T1000 (cell line): Measurements from ENCODE around the gene MEGF10.

ENCODE experiments used
- DNase-seq: peaks from one replicate; lab custom pipeline; 2025; ENCODE audit warnings: mixed read lengths; lab: John Stamatoyannopoulos, UW

Gene MEGF10

GRCh38 chr5:127411381-127411780 lies 120.8 kb downstream of the MEGF10 start:
- DNase-seq: no peak

GRCh38 chr5:127412698-127413097 lies 122.1 kb downstream of the MEGF10 start:
- no peak for DNase-seq

DNA sequence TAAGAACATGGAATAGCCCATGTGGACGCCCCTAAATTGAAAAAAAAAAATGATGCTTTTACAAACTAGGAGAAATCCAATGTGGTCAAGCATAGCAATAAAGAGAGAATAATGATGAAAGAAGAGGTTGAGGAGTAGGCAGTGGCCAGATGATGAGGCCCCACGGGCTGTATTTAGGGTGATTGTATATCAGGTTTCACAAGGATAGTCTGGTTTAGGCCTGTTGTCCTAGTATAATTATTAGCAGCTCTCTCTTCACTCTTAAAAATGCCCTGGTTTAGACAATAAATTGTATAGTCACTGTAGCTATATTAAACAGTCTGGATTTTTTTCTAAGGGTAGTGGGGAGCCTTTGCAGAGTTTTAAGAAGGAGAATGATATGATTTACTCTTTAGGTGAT lies 124.4 kb downstream of the MEGF10 start:
- DNase-seq: no peak

GRCh38 chr5:127416906-127417305 lies 126.3 kb downstream of the MEGF10 start:
- no peak for DNase-seq

GRCh38 chr5:127417528-127417927 lies 126.9 kb downstream of the MEGF10 start:
- no peak for DNase-seq

DNA sequence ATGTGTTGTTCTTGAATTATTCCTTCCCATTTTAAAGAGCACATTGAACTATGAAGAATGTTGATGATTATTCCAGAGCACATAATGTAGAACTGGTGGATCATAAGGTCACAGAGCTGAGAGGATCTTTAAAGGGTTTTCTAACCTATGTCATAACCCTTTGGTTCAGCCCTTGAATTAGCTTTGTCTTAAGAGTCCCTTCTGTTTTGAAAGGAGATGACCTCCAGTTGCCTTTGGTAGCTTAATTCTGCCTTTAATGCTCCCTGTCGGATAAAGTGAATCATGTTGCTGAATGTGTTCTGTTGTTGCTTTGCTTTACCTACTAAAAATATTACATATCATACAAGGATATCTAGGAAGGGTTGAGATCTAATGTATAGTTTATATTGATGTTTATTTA lies 127.8 kb downstream of the MEGF10 start:
- DNase-seq: no peak

DNA sequence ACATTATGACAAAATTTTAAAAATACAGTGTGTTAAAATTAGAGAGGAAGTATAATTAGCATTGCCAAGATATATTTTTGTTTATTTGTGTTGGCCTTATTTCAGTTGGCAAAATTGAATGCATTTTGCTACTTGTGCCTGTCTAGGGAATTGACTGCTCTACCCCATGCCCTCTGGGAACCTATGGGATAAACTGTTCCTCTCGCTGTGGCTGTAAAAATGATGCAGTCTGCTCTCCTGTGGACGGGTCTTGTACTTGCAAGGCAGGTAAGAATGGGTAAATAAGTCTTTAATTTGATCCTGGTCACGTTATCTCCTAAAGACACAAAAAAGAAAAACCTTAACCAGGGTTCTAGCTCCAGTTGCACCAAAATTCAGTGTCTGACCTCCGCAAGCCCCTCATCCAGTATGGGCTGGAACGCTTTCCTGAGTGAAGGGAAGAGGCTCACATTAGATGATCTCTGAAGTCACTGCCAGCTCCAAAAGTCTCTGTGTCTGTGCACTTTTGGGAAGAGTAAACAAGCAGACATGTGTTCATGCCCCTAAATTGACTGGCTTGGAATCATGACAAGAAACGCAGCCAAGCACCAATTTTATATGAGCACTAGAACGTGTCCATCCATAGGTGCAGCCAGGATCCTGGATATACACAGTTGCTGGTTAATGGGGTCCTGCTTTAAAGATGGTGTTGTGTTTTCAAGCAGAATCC lies 128.5 kb downstream of the MEGF10 start:
- DNase-seq: no peak

DNA sequence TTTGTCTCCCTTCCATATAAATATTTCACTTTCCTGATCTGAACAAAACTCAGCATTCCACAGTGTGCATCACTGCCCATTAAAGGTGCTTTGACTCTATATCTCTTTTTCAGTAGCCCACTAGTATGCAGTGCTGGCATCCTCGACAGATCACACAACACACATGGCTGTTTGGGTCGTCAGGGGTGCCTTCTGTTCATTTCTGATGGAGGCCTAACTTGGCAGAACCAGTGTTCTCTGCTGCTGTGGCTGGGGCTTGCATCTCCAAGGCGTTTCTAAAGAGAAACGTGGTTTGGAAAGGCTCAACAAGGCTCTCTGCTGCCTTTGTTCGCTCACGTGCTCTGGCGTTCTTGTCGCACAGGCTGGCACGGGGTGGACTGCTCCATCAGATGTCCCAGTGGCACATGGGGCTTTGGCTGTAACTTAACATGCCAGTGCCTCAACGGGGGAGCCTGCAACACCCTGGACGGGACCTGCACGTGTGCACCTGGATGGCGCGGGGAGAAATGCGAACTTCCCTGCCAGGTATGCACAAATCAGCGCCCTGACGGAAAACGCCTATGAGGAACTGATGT lies 129.2 kb downstream of the MEGF10 start:
- no peak for DNase-seq

GRCh38 chr5:127420758-127421157 lies 130.2 kb downstream of the MEGF10 start:
- no peak for DNase-seq

GRCh38 chr5:127421471-127421870 lies 130.9 kb downstream of the MEGF10 start:
- DNase-seq: no peak

DNA sequence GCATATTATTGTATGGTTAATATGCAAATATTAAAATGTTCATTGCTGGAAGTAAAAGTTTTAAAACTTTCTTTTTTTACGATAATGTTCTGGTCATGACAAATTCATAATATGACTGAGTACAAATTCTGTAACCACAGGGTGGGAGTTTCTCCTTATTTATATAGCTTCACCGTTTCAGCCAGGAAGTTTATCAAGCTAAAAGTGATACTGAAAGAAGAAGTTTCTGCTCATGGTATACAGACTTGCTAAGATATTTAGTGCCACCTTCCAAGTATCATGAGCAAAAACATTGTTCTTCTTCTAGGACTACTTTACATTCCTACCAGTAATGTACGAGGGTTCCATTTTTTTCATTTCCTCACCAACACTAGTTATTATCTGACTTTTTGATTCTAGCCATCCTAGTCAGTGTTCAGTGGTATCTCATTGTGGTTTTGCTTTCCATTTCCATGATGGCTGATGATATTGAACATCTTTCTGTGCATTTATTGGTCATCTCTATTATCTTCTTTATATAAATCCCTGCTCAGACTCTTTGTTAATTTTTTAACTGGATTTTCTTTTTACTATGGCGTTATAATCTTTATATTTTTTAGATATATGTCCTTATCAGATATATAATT lies 132.7 kb downstream of the MEGF10 start:
- DNase-seq: no peak

GRCh38 chr5:127425037-127425436 lies 134.4 kb downstream of the MEGF10 start:
- no peak for DNase-seq

DNA sequence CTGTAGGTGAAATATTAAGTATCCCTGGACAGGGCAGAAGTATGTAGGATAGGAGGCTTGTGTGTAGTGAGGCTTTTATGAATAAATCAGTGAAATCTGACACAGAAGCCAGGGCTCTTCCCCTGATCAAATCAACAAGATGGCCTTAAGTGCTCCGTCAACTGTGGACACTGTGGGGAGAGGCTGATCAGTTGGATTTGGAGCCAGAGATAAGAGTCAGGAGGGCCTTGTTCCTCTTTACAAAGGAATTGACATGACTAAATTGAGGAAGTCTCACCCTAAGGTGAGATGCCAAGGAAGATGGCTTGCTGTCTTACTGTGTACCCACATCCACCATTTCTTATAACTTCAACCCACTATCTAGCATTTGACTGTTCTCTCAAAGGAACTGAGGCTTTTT lies 135.3 kb downstream of the MEGF10 start:
- DNase-seq: no peak

DNA sequence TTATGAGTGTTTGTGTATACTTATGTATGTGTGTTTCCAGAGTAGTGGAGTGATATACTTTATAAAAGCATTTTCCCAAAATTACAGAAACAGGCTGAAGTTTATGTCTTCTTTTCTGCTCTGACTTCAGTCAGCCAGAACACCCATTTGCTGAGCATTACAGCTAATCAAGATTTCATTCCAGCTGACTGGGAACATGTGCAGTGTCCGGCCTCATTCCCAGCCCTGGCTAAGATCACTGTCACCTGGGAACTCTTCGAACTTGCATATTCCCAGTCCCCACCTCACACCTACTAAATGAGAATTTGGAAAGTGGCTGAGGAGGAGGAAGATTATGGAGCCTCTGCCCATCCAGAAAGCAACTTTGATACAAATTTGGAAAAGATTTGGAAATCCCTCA lies 136.1 kb downstream of the MEGF10 start:
- no peak for DNase-seq

- no peak for DNase-seq
These were observed 137.7 kb downstream of the MEGF10 start for GRCh38 chr5:127428276-127428675.

DNA sequence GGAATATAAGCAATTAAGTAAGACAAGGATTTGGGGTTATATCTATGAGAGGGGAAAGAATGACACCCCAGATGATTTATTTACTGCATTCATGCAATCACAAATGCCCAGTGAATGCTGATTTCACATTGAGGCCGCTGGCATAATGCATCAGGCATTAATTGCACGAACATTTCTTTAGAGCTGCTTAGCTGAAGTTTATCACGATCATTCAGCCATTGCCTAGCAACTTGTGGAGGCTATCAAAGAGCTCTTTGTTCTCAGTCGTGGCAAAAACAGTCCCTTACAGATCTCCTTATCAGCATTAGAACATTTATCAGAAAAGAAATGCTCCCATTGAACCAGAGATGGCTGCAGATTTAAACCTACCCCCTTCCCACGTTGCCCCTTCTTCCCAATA lies 138.2 kb downstream of the MEGF10 start:
- no peak for DNase-seq

DNA sequence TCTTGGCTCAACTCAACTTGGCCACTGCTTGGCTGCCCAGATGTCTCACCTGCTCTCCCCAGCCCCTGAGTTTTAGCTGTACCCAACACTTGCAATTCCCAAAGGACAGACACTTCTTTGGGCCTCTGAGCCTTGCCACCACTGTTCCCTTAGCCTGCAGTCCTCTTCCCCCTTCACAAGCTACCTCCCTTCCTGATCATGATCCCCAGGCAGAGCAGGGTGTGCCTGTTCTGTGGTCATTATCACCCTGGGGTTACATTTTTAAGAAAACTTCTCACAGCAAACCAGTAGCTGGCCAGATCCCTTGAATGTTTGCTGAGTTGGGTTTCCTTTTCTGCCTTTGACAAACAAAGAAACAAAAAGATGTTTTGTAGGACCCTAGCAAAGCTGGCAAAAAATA lies 139.3 kb downstream of the MEGF10 start:
- no peak for DNase-seq

GRCh38 chr5:127430627-127431026 lies 140.0 kb downstream of the MEGF10 start:
- DNase-seq: no peak

DNA sequence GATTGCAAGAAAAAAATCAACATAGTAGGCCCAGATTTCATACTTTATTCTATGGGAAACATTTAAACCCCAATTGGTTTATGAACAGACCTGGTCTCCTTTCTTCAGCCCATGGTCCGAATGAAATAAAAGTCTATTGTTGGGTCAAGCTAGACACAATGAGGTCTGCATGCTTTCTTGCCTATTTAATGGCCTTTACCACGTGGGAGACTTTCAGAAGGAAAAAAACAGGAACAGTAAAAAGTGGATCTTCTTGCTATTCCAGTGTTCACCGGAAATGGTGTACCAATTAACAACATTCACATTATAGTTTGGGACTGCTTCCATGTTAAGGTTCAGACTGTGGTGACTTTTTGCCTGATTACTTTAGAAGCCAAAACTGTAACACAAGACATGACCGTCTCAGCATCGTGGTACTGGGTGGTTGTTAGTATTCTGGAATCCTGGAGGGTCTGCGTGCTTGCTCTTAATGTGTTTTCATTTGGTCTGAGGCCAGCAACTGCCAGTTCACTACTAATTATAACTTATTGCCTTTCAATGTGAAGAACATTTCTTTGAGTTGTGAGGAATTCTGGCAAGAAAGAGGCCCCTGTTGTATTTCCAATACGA lies 141.5 kb downstream of the MEGF10 start:
- no peak for DNase-seq

DNA sequence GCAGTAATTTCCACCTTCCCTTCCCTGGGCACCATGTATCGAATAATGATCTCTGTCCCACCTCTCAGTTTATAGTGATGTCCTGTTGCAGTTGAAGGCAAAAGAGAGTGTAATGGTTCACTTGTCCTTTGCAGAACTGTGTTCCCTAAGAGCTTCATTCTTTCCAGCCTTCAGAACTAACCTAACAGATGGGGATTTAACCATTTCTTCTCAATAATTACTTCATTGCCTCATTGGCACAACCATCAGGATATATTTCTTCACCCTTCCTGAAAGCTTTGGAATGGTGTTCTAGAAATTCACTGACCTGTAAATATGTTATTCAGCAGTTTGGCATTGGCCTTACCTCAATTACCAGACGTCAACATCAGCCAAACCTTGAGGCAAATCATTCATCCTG lies 142.9 kb downstream of the MEGF10 start:
- DNase-seq: no peak

- DNase-seq: no peak
These were observed 144.0 kb downstream of the MEGF10 start for GRCh38 chr5:127434588-127434987.

DNA sequence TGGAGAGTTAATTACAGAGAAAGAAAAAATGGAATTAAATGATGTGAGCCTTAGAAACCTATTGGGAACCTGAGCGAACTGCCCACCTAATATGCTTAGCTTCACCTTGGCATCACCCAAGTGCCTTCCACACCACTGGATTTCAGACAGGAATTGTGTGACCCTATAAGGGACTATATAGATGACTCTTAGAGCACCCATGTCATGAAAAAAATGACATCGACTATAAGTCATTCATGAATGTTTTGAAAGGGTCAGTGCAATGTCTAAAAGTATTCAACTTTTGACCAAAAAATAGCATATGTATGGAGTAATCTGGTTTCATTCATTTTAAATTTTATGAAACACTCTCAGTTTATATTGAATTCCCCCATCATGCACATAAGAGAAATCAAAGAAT lies 145.2 kb downstream of the MEGF10 start:
- no peak for DNase-seq

GRCh38 chr5:127439644-127440043 lies 149.0 kb downstream of the MEGF10 start:
- no peak for DNase-seq
